Activated CD4-positive, alpha-beta T cell treated with anti-CD3 and anti-CD28 coated beads, Interleukin-2, Interleukin-6, amounts not matched to agents 100 ng/mL and 50 ng/mL, durations not matched to agents 16 hours and 8 hours (primary cell): ENCODE measurements around the gene FAAP100.
"Not testable (repeated sequence)": the region's sequence is repeated elsewhere in the genome, so short reads cannot be mapped to it uniquely, and the experiment has no call there.

ENCODE experiments used
- DNase-seq: peaks from one replicate; pipeline ENCODE4 v3.0.0-alpha.2; 2020

FAAP100 gene

DNA sequence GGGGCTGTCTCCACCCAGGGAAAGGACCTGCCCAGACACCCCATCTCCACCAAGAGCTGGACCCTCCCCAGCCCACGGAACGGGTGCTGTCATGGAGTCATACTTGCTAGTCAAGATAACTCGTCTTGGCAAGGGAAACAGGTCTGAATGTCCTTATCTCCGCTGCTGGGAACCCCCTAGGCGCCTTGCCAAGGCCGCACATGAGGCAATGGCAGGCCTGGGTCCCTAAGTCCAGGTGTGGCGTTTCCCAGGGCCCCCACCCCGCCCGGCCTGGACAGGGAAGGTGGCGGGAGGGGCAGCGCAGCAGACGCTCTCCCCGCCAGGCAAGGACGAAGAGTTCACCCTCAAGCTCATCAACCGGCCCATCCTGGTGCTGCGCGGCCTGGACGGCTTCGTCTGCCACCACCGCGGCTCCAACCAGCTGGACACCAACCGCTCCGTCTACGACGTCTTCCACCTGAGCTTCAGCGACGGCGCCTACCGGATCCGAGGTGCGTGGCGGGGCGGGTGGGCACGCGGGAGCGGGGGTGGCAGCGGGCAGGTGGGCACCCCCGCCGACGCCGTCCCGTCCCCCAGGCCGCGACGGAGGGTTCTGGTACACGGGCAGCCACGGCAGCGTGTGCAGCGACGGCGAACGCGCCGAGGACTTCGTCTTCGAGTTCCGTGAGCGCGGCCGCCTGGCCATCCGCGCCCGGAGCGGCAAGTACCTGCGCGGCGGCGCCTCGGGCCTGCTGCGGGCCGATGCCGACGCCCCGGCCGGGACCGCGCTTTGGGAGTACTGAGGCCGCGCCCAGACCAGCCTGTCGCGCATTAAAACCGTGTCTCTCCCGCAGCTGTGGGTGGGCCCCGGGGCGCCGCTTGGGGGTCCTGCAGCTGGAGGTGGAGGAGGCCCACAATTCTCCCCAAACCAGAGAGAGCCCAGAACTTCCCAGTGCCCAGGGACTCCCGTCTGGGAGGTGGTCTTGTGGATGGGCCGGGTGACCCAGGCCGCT lies 15.6 kb downstream of the FAAP100 start:
- no peak for DNase-seq

DNA sequence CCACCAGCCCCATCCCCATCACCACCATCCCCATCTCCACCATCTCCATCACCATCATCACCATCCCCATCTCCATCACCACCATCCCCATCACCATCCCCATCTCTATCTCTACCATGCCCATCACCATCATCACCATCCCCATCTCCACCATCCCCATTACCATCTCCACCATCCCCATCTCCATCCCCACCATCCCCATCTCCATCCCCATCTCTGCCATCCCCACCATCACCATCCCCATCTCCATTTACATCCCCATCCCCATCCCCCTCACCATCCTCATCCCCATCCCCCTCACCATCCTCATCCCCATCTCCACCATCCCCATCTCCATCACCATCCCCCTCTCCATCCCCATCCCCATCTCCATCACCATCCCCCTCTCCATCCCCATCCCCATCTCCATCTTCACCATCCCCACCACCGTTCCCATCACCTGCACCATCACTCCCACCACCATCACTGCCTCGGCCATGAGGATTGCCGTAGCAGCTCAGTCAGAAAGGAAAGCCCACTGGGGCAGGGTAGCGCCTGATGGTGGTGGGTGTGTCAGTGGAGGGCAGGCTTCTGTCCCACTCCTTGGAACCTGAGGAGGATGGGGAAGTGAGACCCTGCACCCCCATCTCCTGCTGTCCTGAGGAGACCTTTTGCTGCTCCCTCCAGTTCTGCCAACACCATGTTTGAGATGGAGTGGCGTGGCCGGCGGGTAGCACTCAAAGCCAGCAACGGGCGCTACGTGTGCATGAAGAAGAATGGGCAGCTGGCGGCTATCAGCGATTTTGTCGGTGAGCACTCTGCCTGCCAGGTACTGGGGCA lies 16.5 kb downstream of the FAAP100 start:
- no peak for DNase-seq

DNA sequence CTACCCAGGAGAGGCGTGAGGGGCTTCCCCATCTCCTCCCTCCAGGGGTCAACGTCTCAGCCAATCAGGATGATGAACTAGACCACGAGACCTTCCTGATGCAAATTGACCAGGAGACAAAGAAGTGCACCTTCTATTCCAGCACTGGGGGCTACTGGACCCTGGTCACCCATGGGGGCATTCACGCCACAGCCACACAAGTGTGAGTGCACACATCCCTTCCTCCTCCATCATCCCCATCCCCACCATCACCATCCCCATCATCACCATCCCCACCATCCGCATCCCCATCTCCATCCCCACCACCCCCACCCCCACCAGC lies 17.2 kb downstream of the FAAP100 start:
- no peak for DNase-seq

DNA sequence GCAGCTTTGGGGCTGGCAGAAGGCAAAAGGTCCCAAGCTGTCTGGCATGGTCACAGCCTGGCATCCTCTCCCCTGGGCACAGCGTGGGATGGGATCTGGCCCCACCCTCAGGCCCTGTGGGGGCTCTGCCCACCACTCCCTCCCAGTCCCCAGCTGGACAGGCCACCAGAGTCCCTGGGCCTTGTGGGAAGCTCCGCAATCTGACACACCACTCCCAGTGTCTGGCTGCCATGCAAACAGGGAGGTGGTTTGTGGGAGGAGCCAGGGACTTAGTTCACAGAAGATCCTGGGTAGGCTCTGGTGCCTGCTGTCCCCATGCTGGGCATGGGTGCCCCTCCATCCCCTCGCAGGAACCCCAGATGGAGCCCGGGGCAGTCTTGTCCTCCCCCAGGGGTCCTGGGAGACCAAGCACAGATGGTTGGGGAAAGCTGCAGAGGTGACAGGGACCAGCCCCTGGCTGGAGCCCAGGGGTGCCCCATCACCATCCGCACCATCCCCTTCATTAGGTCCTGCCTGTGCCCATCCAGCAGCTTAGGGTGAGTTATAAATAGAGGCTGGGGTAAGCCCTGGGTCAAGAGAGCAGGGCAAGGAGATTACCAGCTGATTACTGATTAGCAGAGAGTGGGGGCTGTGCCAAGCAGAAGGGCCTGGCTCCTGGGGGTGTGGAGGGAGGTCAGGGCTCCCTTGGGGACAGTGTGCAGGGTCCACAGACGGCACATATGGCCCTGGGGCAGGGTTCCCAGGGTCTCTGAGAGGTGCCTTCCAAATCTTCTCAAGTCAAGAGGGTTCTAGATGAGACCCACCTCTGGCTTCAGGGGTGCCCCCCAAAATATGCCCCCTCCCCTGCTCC lies 17.8 kb downstream of the FAAP100 start:
- DNase-seq, result no peak

DNA sequence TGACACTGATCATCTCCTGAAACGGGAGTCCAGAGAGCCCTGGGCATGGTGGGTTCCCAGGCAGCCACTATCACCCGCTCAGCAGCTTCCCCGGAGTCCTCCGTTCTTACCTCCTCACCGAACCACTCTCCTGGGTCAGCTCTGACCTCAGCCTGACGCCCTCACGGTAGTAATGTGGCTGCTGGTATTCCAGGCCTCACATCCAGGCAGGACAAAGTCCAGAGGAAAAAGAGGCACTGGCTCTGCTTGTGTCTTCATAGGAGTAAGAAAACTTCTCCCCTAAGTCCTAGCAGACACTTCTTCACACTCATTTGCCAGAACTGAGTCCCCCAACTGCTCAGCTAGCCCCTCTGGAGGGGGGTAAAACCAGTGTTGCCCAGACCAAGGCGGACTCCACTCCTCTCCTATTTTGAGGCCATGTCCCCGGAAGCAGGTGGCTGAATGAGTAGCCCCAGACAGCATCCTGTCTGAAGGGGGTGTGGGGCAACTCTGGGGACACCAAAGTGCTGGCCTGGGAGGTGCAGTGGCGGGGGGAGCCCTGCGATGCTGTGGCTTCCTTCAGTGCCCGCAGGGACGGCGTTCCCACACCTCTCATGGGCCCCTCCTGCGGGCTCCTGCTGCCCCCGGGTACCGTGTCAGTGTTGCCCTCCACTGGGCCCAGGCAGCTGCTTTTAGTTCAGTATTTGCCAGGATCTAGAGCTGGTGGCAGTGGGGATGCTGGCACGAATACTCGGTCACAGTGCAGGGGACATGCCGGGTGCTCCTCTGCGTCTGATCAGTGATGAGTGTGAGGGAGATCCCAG lies 18.6 kb downstream of the FAAP100 start:
- DNase-seq, result no peak

DNA sequence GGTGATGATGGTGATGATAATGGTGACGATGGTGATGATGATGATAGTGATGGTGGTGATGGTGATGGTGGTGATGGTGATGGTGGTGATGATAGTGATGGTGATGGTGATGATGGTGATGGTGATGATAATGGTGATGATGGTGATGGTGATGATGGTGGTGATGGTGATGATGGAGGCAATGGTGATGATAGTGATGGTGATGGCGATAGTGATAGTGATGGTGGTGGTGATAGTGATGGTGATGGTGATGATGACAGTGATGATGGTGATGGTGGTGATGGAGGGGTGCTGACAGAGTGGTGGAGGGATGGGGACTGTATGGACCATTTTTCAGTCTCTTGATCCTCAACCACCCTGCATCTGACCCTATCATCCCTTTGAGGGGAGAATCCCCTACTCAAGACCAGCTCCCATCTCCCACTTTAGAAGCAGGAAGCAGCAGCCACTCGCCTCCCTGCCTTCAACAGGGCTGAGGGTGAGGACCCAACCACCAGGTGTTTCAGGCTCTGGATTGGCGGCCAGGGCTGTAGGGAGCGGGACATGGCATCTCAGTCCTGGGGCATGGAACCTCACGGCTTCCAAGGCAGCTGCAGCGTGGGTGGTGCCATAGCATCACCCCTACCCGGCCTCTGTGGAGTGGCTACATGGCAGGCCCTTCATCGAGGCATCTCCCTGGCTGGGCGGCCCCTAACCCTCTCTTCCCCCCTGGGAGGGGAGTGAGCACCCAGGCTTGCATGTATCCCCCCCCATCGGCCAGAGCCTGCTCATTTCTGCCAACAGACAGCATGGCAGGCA lies 19.5 kb downstream of the FAAP100 start:
- DNase-seq, result no peak

DNA sequence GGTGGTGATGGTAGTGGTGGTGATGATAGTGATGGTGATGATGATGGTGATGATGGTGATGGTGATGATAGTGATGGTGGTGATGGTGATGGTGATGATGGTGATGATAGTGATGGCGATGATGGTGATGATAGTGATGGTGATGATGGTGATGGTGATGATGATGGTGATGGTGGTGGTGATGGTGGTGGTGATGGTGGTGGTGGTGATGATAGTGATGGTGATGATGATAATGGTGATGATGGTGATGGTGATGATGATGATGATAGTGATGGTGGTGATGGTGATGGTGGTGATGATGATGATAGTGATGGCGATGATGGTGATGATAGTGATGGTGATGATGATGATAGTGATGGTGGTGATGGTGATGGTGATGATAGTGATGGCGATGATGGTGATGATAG lies 20.2 kb downstream of the FAAP100 start:
- not testable (repeated sequence) for DNase-seq

DNA sequence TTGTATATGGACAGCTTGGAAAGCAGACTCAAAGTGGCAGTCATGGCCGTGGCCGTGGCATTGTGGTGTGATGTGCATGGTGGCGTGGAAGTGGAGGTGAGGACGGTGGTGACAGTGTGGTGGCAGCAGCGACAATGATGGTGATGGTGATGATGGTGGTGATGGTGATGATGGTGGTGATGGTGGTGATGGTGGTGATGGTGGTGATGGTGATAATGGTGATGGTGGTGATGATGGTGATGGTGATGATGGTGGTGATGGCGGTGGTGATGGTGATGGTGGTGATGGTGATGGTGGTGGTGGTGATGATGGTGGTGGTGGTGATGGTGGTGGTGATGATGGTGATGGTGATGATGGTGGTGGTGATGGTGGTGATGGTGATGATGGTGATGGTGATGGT lies 21.1 kb downstream of the FAAP100 start:
- not testable (repeated sequence) for DNase-seq

DNA sequence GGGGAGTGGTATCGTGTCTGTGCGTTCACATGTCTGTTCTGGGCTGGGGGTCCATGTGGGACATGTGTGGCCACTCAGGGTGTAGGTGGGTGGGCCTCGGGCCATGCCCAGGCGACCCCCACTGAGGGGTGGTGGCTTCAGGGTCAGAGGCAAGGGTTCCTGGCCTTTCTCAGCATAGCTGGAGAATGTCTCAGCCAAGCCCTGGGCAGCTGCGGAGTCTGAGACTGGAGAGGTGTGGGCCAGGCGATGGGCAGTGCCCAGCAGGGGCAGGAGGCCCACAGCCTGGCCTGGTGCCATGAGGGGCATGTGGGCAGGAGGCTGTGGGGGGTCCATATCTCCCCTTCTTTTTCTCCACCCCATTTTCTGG lies 22.7 kb downstream of the FAAP100 start:
- DNase-seq, result no peak

DNA sequence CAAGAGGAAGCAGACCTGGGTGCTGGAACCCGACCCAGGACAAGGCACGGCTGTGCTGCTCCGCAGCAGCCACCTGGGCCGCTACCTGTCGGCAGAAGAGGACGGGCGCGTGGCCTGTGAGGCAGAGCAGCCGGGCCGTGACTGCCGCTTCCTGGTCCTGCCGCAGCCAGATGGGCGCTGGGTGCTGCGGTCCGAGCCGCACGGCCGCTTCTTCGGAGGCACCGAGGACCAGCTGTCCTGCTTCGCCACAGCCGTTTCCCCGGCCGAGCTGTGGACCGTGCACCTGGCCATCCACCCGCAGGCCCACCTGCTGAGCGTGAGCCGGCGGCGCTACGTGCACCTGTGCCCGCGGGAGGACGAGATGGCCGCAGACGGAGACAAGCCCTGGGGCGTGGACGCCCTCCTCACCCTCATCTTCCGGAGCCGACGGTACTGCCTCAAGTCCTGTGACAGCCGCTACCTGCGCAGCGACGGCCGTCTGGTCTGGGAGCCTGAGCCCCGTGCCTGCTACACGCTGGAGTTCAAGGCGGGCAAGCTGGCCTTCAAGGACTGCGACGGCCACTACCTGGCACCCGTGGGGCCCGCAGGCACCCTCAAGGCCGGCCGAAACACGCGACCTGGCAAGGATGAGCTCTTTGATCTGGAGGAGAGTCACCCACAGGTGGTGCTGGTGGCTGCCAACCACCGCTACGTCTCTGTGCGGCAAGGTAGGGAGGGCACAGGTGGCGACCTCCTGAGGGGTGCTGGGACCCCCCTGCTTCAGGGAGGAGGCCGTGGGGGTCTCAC lies 23.3 kb downstream of the FAAP100 start:
- DNase-seq, result no peak

DNA sequence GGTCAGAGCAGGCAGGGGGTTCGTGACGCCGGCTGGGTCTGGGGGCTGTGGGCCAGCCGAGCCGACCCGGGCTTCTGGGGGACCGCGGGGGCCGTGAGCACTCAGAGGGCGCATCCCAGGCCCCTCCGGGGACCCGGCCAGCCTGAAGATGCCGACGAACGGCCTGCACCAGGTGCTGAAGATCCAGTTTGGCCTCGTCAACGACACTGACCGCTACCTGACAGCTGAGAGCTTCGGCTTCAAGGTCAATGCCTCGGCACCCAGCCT lies 23.8 kb downstream of the FAAP100 start:
- DNase-seq, result no peak

DNA sequence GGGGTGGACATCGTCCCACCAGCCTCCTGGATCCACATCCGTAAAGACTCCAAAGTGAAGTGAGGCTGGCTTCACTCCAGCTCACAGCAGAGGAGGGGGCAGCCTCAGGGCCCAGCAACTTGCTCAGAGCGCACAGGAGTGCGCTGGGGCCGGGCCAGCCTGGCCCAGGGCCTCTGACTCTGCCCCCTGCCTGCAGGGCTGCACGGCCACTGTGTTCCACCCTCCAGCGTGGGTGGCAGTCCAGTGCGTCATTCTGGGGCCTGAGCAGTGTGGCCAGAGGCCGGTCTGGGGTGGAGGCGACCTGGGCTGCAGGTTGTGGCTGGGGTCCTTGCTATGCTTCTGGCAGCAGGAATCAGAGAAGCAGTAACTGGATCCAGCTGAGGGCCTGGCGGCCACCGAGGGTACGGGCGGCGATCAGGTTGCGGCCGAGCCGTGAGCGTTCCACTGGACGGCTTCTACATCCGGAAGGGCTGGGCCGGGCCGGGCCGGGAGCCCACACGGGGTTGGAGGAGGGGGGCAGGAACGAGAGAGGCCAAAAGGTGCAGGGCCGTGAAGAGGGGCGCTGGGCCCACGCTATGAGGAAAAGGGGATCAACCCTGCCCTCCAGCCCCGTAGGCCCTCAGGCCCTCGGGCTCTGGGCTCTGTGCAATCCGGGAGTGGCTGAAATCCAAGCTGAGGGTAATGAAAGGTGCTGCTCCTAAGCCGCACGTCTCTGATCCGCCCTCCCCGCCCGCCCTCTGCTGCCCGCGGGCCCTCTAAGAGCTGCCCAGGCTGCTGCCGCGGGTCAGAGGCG lies 24.4 kb downstream of the FAAP100 start, which contains the start of gene FSCN2:
FSCN2 (plus strand) TSS at position 787 of the 793 bp plus-strand sequence. CDS start 155 bp downstream, outside the sequence.
- DNase-seq, result no peak

DNA sequence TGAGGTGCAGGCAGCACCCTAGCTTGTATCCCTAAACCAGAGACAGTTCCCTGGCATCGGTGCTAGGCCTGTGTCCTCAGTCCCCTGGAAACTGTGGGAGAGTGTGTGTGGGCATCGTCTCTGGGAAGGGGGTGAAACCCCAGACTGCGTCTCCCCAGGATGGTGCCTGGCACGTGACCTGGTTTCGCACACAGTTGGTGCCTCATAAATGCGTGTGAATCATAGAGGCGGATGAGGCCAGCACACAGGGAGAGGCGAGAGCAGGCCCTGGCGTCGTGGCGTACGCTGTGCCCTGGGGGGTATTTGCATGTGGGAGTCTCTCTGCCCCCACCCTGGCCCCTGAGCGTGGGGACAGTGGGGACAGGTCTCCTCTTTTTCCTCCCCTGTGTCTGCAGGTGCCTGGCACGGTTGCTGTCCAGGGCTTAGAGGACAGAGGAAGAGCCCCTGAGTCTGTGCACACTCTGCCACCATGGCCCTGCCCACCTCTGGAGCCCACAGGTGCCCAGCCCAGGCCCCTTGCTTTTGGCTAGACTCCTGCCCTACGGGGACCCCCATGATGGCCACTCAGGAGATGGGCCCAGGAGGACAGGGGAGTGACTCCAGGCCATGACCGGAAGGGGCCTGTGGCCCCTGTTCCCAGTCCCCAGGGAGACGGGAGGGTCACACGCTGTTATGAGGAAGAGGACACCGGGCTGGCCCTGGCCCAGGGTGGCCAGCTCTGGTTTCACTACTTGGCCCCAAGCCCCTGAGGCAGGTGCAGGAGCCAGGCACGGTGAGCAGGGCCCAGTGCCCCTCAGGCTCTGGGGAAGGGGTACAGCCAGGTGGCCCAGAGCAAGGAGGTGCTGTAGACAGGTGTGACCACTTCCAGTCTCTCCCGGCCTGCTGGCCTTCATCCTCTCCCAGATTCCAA lies 25.2 kb downstream of the FAAP100 start:
- DNase-seq, result no peak

DNA sequence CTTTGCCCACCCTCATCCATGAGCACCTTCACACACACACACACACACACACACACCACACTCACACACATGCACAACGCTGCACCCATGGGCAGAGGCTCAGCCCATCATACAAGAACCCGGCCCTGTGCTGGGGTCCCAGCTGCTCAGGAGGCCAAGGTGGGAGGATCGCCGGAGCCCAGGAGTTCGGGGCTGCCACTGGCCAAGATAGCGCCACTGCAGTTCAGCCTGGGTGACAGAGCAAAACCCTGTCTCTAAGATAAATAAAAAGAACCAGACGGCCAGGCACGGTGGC lies 27.3 kb downstream of the FAAP100 start:
- no peak for DNase-seq

DNA sequence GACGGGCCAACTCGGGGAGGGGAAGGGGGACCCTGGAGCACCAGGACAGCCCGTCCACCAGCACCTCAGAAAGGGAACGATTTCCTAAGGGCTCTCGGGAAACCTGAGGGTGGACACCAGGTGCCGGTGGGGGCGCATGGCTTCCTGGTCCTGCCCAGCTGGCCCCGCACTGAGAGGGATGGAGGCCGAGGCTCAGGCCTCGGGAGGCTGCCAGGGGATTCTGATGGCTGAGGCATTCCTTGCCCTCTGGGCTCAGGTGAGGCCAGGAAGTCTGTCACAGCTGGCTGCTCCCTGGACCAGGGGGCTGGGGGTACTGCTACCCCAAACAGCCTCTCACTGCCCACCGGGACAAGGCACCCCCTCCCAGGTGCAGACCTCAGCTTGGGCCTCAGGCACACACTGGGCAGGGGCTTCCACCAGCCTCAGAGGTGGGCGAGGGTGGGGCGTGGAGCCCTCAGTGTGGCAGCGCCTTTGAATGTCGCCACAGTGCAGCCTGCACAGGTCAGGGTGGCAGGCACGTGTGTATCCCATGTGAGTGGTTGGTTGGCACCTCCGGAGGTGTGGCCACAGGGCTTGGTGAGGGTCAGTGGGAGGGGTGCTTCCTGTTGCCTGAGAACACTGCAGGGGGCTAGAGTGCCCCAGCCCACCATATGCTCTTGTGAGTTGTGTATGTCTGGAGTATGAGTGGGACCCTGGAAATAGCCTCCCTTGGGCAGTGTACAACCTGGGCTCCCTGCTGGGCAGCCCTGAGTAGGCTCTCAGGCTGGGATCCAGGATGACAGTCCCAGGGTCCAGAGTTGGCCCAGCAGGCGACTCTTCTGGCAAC lies 27.9 kb downstream of the FAAP100 start:
- no peak for DNase-seq

DNA sequence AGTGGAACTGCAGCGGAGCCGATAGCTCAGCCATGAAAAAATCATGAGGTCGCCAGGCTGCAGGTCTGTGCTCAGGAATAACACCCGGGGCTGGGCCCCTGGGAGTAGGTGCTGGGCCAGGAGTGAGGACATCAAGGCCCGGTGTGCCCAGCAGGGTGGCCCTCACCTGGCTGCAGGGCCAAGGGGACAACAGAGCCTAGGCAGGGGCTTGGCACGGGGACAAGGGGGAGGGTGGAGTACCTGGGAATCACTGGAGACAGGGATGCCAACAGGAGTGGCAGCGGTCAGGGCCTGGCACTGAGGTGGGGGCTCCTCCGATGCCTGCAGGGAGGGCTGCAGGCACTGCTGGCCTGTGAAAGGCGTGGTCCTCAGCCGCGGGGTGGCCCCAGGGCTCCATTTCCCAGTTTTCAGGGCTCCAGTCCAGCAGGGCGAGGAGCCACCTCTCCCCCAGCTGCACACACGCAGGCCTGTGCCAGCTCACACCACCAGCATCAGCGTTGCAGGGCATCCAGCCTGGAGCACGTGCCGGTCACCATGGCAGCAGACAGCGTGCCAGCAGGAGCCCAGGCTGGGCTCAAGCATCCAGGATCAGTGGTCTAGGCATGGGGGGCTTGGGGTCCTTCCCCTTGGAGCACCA lies 28.6 kb downstream of the FAAP100 start:
- no peak for DNase-seq
